Measurements from ENCODE around the gene INSL3. TPM values are rescaled to one million over a fixed set of nuclear protein-coding genes. Genes with fewer than 3 reads are reported as not detected.

Gene INSL3
- total and polyA plus RNA-seq, 2 of the 8 experiments (the other 6 are each of a cell fraction or from before 2014, with no cell fraction given): 0.41 to 1.5 TPM

DNA sequence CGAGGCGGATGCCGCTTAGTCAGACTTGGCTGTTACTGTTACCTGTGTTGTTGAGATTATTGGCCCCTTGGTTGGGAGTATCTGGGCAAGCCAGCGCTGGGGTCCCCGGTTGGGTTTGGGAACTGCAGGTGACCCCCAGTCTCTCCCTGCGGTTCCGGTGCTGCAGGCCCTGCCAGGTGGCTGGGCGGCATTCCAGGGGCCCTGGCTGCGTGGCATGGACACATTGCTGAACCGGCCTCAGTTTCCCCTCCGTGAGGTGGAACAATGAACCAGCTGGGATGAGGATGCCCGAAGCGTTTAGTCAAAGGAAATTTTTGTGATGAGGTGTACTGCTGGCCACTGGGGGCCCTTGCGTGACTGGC is 25.8 kb downstream of the INSL3 start:
- Histone ChIP-seq H4K91ac (replicated peaks; ENCODE audit: insufficient read length, low read length) (no peak overlapping the region), H3K36me3 (ENCODE audit: control insufficient read depth in 2 of 4, insufficient read depth in 4 of 4, low read length in 3 of 4) (no peaks in the 10 kb centered on the region), H3K14ac (ENCODE audit: insufficient read length) (no peak overlapping the region), H3K79me2 (ENCODE audit: control insufficient read depth in 1 of 2, insufficient read depth in 2 of 2, low read length in 2 of 2) (no peaks in the 10 kb centered on the region), H3K79me1 (ENCODE audit: low read depth, low read length) (no peaks in the 10 kb centered on the region), H3K27me3 (replicated peaks in 1 of 4; ENCODE audit: control insufficient read depth in 3 of 4, extremely low read depth in 1 of 4, insufficient read depth in 3 of 4, low read length in 3 of 4) (peaks cover 0 to 9% (median 7%) of the 10 kb centered on the region in 4 experiments; a peak in 6 of 7 replicates), H3K4me3 (ENCODE audit: extremely low read depth in 1 of 4, insufficient read depth in 2 of 4, low read depth in 3 of 4, low read length in 4 of 4) (peak overlapping the region; percentile 40 to 69 (median 58)), H2BK15ac (ENCODE audit: low read length) (no peak overlapping the region), H4K5ac (ENCODE audit: insufficient read length, low read depth, low read length) (no peak overlapping the region), H3K9ac (replicated peaks in 1 of 4; ENCODE audit: extremely low read depth in 1 of 4, low read depth in 3 of 4, low read length in 3 of 4) (peak overlapping the region in 1 of 4 experiments; percentile 9; a peak in 1 of 7 replicates), H2AFZ (ENCODE audit: low read length) (peak overlapping the region; percentile 47; the same call in 1 of the 2 replicates), H2AK5ac (ENCODE audit: low read depth, low read length) (no peak overlapping the region), H3K4me2 (ENCODE audit: insufficient read depth in 1 of 2, low read depth in 2 of 2, low read length in 2 of 2) (peak overlapping the region; percentile 71 to 80), H3K23ac (ENCODE audit: insufficient read length) (no peak overlapping the region), H2BK5ac (ENCODE audit: low read depth, low read length) (no peak overlapping the region), H2BK20ac (ENCODE audit: low read length) (no peak overlapping the region), H3K4me1 (replicated peaks in 1 of 4; ENCODE audit: control insufficient read depth in 3 of 4, insufficient read depth in 4 of 4, low read length in 3 of 4) (peaks cover 0 to 6% (median 4%) of the 10 kb centered on the region in 4 experiments; a peak in 5 of 7 replicates), H2BK120ac (replicated peaks; ENCODE audit: low read depth, low read length) (no peak overlapping the region), H2BK12ac (ENCODE audit: low read depth, low read length) (no peak overlapping the region), H3K56ac (replicated peaks; ENCODE audit: insufficient read length, low read depth, low read length) (no peak overlapping the region), H3K18ac (ENCODE audit: extremely low read depth, low read length) (no peak overlapping the region; the same call in 1 of the 2 replicates), H3K27ac (ENCODE audit: low read depth, low read length) (no peak overlapping the region), H4K8ac (ENCODE audit: extremely low read depth, insufficient read depth, low read length) (peak overlapping the region; percentile 18; the same call in 1 of the 2 replicates), H3K9me3 (ENCODE audit: insufficient read depth in 2 of 2, low read depth in 1 of 2, low read length in 1 of 2) (no peaks in the 10 kb centered on the region), H4K20me1 (replicated peaks in 1 of 2; ENCODE audit: control insufficient read depth in 1 of 2, insufficient read depth in 2 of 2, low read length in 2 of 2) (no peaks in the 10 kb centered on the region), H3K4ac (replicated peaks; ENCODE audit: insufficient read length, low read depth, low read length) (peak overlapping the region; percentile 53), H3K23me2 (ENCODE audit: low read depth, low read length) (peaks cover 12% of the 10 kb centered on the region; the same call in 1 of the 2 replicates)
- FAIRE-seq (no peak), DNase-seq (ENCODE audit: low read depth in 1 of 2, low spot score in 2 of 2) (no peak)
- TF ChIP-seq PHF8 (conservative IDR thresholded peaks at IDR 0.05; ENCODE audit: low read depth, low read length) (no peak), SRF (IDR thresholded peaks at IDR 0.05; ENCODE audit: low read depth, low read length) (no peak), TEAD4 (IDR thresholded peaks at IDR 0.05; ENCODE audit: low read depth, low read length) (peak; percentile 44; the same call in 1 of the 2 replicates)
- ChIA-PET CTCF (ENCODE audit: partially characterized antibody) (interaction anchor here (1.0 to 2.7 kb wide), 8 partner anchors 11 to 64 kb away, joined by 3 to 11 read pairs (median 4); partner anchors contain the start of gene RPL18A), POLR2A (ENCODE audit: partially characterized antibody) (interaction anchor here (0.9 to 3.7 kb wide), 7 partner anchors 9 to 189 kb away, joined by 3 to 12 read pairs (median 5); partner anchors contain the start of gene RPL18A)
- WGBS, 2 experiments (ENCODE audit: extremely low coverage in 1 of 2, insufficient coverage in 1 of 2, insufficient read length in 1 of 2, insufficient replicate concordance in 2 of 2, low coverage in 1 of 2, low lambda C conversion rate in 2 of 2, missing lambda C conversion rate in 1 of 2): 30% methylated on average over 14 of the region's 14 CpGs; no CpG with 5 or more reads in 1 of the 2 experiments

Data from H1 (cell line).